Activated CD4-positive, alpha-beta T cell treated with anti-CD3 and anti-CD28 coated beads, Interleukin-2, amount 10 ng/mL, durations not matched to agents 7 days and 5 days (primary cell): ENCODE data around the gene ARVCF. TPM values are rescaled to one million over a fixed set of nuclear protein-coding genes. Genes with fewer than 3 reads are reported as not detected.

Experiments used
- CTCF ChIA-PET: fragments of 350-600 bp; sonication (Branson Sonifier 250); formaldehyde crosslinking; loops from one replicate; lab custom pipeline; 2021; ENCODE audit warnings: antibody characterized with exemption; lab: Charles Lee
- POLR2A ChIA-PET: fragments of 350-600 bp; sonication (Branson Sonifier 250); formaldehyde crosslinking; loops from one replicate; lab custom pipeline; 2021; ENCODE audit warnings: antibody characterized with exemption; lab: Charles Lee
- DNase-seq: peaks from one replicate; pipeline ENCODE4 v3.0.0-alpha.2; 2020
- H3K27ac Mint-ChIP-seq: one replicate; pipeline ENCODE4 v1.8.0; 2021; ENCODE audit warnings: mild to moderate bottlenecking, moderate library complexity, mixed read lengths
- H3K27me3 Mint-ChIP-seq: one replicate; pipeline ENCODE4 v1.8.0; 2021; ENCODE audit warnings: mixed read lengths
- H3K36me3 Mint-ChIP-seq: one replicate; pipeline ENCODE4 v1.8.0; 2021; ENCODE audit warnings: low read depth, mixed read lengths
- H3K4me1 Mint-ChIP-seq: one replicate; pipeline ENCODE4 v1.8.0; 2021; ENCODE audit warnings: mixed read lengths
- H3K4me3 Mint-ChIP-seq: one replicate; pipeline ENCODE4 v1.8.0; 2021; ENCODE audit warnings: mild to moderate bottlenecking, moderate library complexity, mixed read lengths
- H3K9me3 Mint-ChIP-seq: one replicate; pipeline ENCODE4 v1.8.0; 2021; ENCODE audit warnings: mixed read lengths
- total RNA-seq, 2 experiments: library from RNA; stranded (reverse); gene quantifications; one replicate each; pipeline ENCODE4 v1.2.3, GENCODE V29; 2021

ARVCF gene
- total RNA-seq, 2 experiments from 2014 or later: 0.89 to 1.2 TPM

- ChIA-PET POLR2A (no interaction called here), CTCF (interaction anchor here (0.7 kb wide), 1 partner anchor 12 kb away, joined by 3 read pairs; no protein-coding TSS in a partner anchor)
- H3K4me1 Mint-ChIP-seq: peaks cover 32% of the 10 kb centered on the region
- peaks cover 1% of the 10 kb centered on the region for H3K27me3 Mint-ChIP-seq
- H3K4me3 Mint-ChIP-seq: no peak overlapping the region
- no peak for DNase-seq
- peaks cover 3% of the 10 kb centered on the region for H3K36me3 Mint-ChIP-seq
- H3K9me3 Mint-ChIP-seq: no peaks in the 10 kb centered on the region
- no peak overlapping the region for H3K27ac Mint-ChIP-seq
Measured at GRCh38 chr22:20024225-20024624, 7.6 kb upstream of the ARVCF start.

GRCh38 chr22:20022978-20023613, 6.5 kb upstream of the ARVCF start:
- Mint-ChIP-seq H3K4me3 (no peak overlapping the region), H3K9me3 (no peaks in the 10 kb centered on the region), H3K4me1 (peaks cover 32% of the 10 kb centered on the region), H3K36me3 (peaks cover 3% of the 10 kb centered on the region), H3K27me3 (peaks cover 7% of the 10 kb centered on the region), H3K27ac (no peak overlapping the region)
- CTCF ChIA-PET: interaction anchor here (1.2 kb wide), 1 partner anchor 11 kb away, joined by 4 read pairs; no protein-coding TSS in a partner anchor
- DNase-seq: no peak
- POLR2A ChIA-PET: no interaction called here

GRCh38 chr22:20022231-20022977, 5.8 kb upstream of the ARVCF start:
- peaks cover 3% of the 10 kb centered on the region for H3K36me3 Mint-ChIP-seq
- ChIA-PET CTCF (interaction anchor here (1.2 to 1.7 kb wide), 3 partner anchors 9 to 18 kb away, joined by 3 to 6 read pairs (median 4); no protein-coding TSS in a partner anchor), POLR2A (no interaction called here)
- DNase-seq: no peak
- no peaks in the 10 kb centered on the region for H3K9me3 Mint-ChIP-seq
- peaks cover 34% of the 10 kb centered on the region for H3K4me1 Mint-ChIP-seq
- peaks cover 14% of the 10 kb centered on the region for H3K27me3 Mint-ChIP-seq
- peak overlapping the region; percentile 95 for H3K27ac Mint-ChIP-seq
- peak overlapping the region; percentile 87 for H3K4me3 Mint-ChIP-seq

- POLR2A ChIA-PET: no interaction called here
- Mint-ChIP-seq H3K27me3 (peaks cover 18% of the 10 kb centered on the region), H3K4me1 (peaks cover 37% of the 10 kb centered on the region), H3K9me3 (no peaks in the 10 kb centered on the region), H3K36me3 (peaks cover 3% of the 10 kb centered on the region), H3K27ac (peak overlapping the region; percentile 95), H3K4me3 (peak overlapping the region; percentile 87)
- no peak for DNase-seq
- CTCF ChIA-PET: interaction anchor here (1.2 to 1.7 kb wide), 4 partner anchors 9 to 19 kb away, joined by 3 to 6 read pairs (median 4); no protein-coding TSS in a partner anchor
Measured at GRCh38 chr22:20021196-20022181, 4.9 kb upstream of the ARVCF start.

GRCh38 chr22:20020533-20021195, 4.0 kb upstream of the ARVCF start, which contains the start of gene TANGO2:
TSS of gene TANGO2 (plus strand) at chr22:20021110. CDS start at chr22:20036799, 15,689 bp downstream.
- Mint-ChIP-seq H3K27me3 (peaks cover 18% of the 10 kb centered on the region), H3K36me3 (peaks cover 3% of the 10 kb centered on the region), H3K4me1 (peaks cover 35% of the 10 kb centered on the region), H3K27ac (peak within 1 kb of the TSS; percentile 95), H3K4me3 (peak within 1 kb of the TSS; percentile 87), H3K9me3 (no peaks in the 10 kb centered on the region)
- ChIA-PET CTCF (interaction anchor here (1.4 to 1.7 kb wide), 2 partner anchors 8 to 20 kb away, joined by 3 read pairs; no protein-coding TSS in a partner anchor), POLR2A (no interaction called here)
- peak; percentile 92 for DNase-seq

- H3K9me3 Mint-ChIP-seq: no peaks in the 10 kb centered on the region
- peak overlapping the region; percentile 95 for H3K27ac Mint-ChIP-seq
- DNase-seq: no peak
- CTCF ChIA-PET: interaction anchor here (0.7 to 1.9 kb wide), 4 partner anchors 7 to 879 kb away, joined by 3 to 5 read pairs (median 4); no protein-coding TSS in a partner anchor
- peaks cover 26% of the 10 kb centered on the region for H3K27me3 Mint-ChIP-seq
- H3K4me1 Mint-ChIP-seq: peaks cover 32% of the 10 kb centered on the region
- peak overlapping the region; percentile 87 for H3K4me3 Mint-ChIP-seq
- H3K36me3 Mint-ChIP-seq: peaks cover 3% of the 10 kb centered on the region
- POLR2A ChIA-PET: interaction anchor here (0.7 kb wide), 1 partner anchor 87 kb away, joined by 3 read pairs; no protein-coding TSS in a partner anchor
Measured at GRCh38 chr22:20019661-20020532, 3.3 kb upstream of the ARVCF start.

- Mint-ChIP-seq H3K4me3 (peak overlapping the region; percentile 38), H3K27ac (no peak overlapping the region), H3K36me3 (peaks cover 3% of the 10 kb centered on the region), H3K27me3 (peaks cover 28% of the 10 kb centered on the region), H3K4me1 (peaks cover 26% of the 10 kb centered on the region), H3K9me3 (no peaks in the 10 kb centered on the region)
- ChIA-PET CTCF (interaction anchor here (1.9 kb wide), 1 partner anchor 47 kb away, joined by 5 read pairs; no protein-coding TSS in a partner anchor), POLR2A (no interaction called here)
- DNase-seq: no peak
Measured at GRCh38 chr22:20018001-20018400, 1.4 kb upstream of the ARVCF start.

GRCh38 chr22:20017622-20017958, 967 bp upstream of the ARVCF start:
- ChIA-PET POLR2A (no interaction called here), CTCF (no interaction called here)
- Mint-ChIP-seq H3K36me3 (peaks cover 3% of the 10 kb centered on the region), H3K4me3 (peak overlapping the region; percentile 83), H3K27me3 (peaks cover 28% of the 10 kb centered on the region), H3K9me3 (no peaks in the 10 kb centered on the region), H3K27ac (no peak overlapping the region), H3K4me1 (peaks cover 24% of the 10 kb centered on the region)
- DNase-seq: no peak

GRCh38 chr22:20015971-20016733, 471 bp downstream of the ARVCF start:
- H3K36me3 Mint-ChIP-seq: no peaks in the 10 kb centered on the region
- CTCF ChIA-PET: interaction anchor here (0.7 to 1.7 kb wide), 3 partner anchors 13 to 95 kb away, joined by 3 read pairs; no protein-coding TSS in a partner anchor
- POLR2A ChIA-PET: no interaction called here
- DNase-seq: peak; percentile 31
- H3K4me3 Mint-ChIP-seq: no peak overlapping the region
- no peaks in the 10 kb centered on the region for H3K9me3 Mint-ChIP-seq
- H3K4me1 Mint-ChIP-seq: peaks cover 16% of the 10 kb centered on the region
- peaks cover 28% of the 10 kb centered on the region for H3K27me3 Mint-ChIP-seq
- no peak overlapping the region for H3K27ac Mint-ChIP-seq

- POLR2A ChIA-PET: no interaction called here
- H3K36me3 Mint-ChIP-seq: no peaks in the 10 kb centered on the region
- H3K4me3 Mint-ChIP-seq: peak overlapping the region; percentile 54
- DNase-seq: no peak
- CTCF ChIA-PET: interaction anchor here (0.6 to 1.7 kb wide), 4 partner anchors 12 to 95 kb away, joined by 3 to 4 read pairs (median 3); no protein-coding TSS in a partner anchor
- H3K27me3 Mint-ChIP-seq: peaks cover 28% of the 10 kb centered on the region
- H3K9me3 Mint-ChIP-seq: no peaks in the 10 kb centered on the region
- no peak overlapping the region for H3K27ac Mint-ChIP-seq
- H3K4me1 Mint-ChIP-seq: peaks cover 12% of the 10 kb centered on the region
Measured at GRCh38 chr22:20015187-20015625, 1.4 kb downstream of the ARVCF start.
